GM21447 (cell line): Measurements from ENCODE around the gene GPD1L.
A peak's percentile ranks its signal among the peaks of the same experiment; 100 is the strongest.
"Not testable (repeated sequence)": the region's sequence is repeated elsewhere in the genome, so short reads cannot be mapped to it uniquely, and the experiment has no call there.

Experiments used
- ATAC-seq: cut with Tn5 transposase; IDR thresholded peaks from one replicate; pipeline ENCODE4 v1.9.1; 2021; ENCODE audit not compliant: unreplicated experiment

The GPD1L gene

GRCh38 chr3:32105291-32106131 is 909 bp upstream of the GPD1L start:
- ATAC-seq = no peak

- ATAC-seq = peak; percentile 17
Measured at GRCh38 chr3:32106929-32107362, 526 bp downstream of the GPD1L start.

- ATAC-seq = not testable (repeated sequence)
Measured at GRCh38 chr3:32108224-32108623, 1.8 kb downstream of the GPD1L start.

GRCh38 chr3:32109256-32109655 is 2.8 kb downstream of the GPD1L start:
- ATAC-seq = no peak

GRCh38 chr3:32110233-32110760 is 3.9 kb downstream of the GPD1L start:
- ATAC-seq = no peak

GRCh38 chr3:32111560-32111959 is 5.1 kb downstream of the GPD1L start:
- ATAC-seq = no peak

- ATAC-seq = no peak
Measured at GRCh38 chr3:32113566-32113965, 7.1 kb downstream of the GPD1L start.

GRCh38 chr3:32113981-32114545 is 7.6 kb downstream of the GPD1L start:
- ATAC-seq = no peak

- not testable (repeated sequence) for ATAC-seq
Measured at GRCh38 chr3:32114546-32115386, 8.3 kb downstream of the GPD1L start.

- ATAC-seq = no peak
Measured at GRCh38 chr3:32117320-32117719, 10.9 kb downstream of the GPD1L start.

GRCh38 chr3:32118215-32118614 is 11.8 kb downstream of the GPD1L start:
- ATAC-seq = no peak

GRCh38 chr3:32120471-32120870 is 14.1 kb downstream of the GPD1L start:
- no peak for ATAC-seq

GRCh38 chr3:32121137-32121536 is 14.7 kb downstream of the GPD1L start:
- ATAC-seq = no peak

- ATAC-seq = no peak
Measured at GRCh38 chr3:32123620-32124019, 17.2 kb downstream of the GPD1L start.

GRCh38 chr3:32125012-32125411 is 18.6 kb downstream of the GPD1L start:
- no peak for ATAC-seq

- ATAC-seq = no peak
Measured at GRCh38 chr3:32126305-32127015, 20.0 kb downstream of the GPD1L start.

GRCh38 chr3:32127219-32127826 is 20.9 kb downstream of the GPD1L start:
- ATAC-seq = no peak

- ATAC-seq = no peak
Measured at GRCh38 chr3:32128936-32129335, 22.5 kb downstream of the GPD1L start.

GRCh38 chr3:32129832-32130231 is 23.4 kb downstream of the GPD1L start:
- no peak for ATAC-seq

GRCh38 chr3:32132121-32132520 is 25.7 kb downstream of the GPD1L start:
- no peak for ATAC-seq
